NB4 (cell line): ENCODE data around the gene KCTD1.

Experiments
- DNase-seq: peaks from one replicate; pipeline ENCODE4 v3.0.0; 2010; ENCODE audit warnings: low read depth
- H3K4me3 ChIP-seq: one replicate; pipeline ENCODE4 v1.5.1; 2011; ENCODE audit warnings: mild to moderate bottlenecking, low read depth, low read length, moderate library complexity
- CTCF ChIP-seq: IDR thresholded peaks from one replicate; pipeline ENCODE4 v1.5.1; 2012; ENCODE audit warnings: low read depth, low read length
- MAX ChIP-seq: IDR thresholded peaks from 2 replicates; pipeline ENCODE4 v1.6.1; 2011; ENCODE audit warnings: low read depth, low read length
- MYC ChIP-seq: IDR thresholded peaks from 2 replicates; pipeline ENCODE4 v1.6.1; 2011; ENCODE audit warnings: low read depth, low read length
- POLR2A ChIP-seq: IDR thresholded peaks from 2 replicates; pipeline ENCODE4 v1.6.1; 2011; ENCODE audit warnings: mild to moderate bottlenecking; ENCODE audit not compliant: insufficient read length; ENCODE audit errors: extremely low read depth

The KCTD1 gene

GRCh38 chr18:26563024-26563423 is 14.7 kb upstream of the KCTD1 start:
- TF ChIP-seq MYC (no peak), CTCF (no peak)
- H3K4me3 ChIP-seq, result no peak overlapping the region

GRCh38 chr18:26562568-26562967 is 14.2 kb upstream of the KCTD1 start:
- no peak for TF ChIP-seq MAX
- TF ChIP-seq POLR2A, result no peak
- TF ChIP-seq CTCF, result no peak
- no peak for TF ChIP-seq MYC
- no peak overlapping the region for H3K4me3 ChIP-seq
- no peak for DNase-seq

More at GRCh38 chr18:26563024-26563423, 14.7 kb upstream of the KCTD1 start:
- DNase-seq, result no peak

- TF ChIP-seq CTCF, result no peak
- no peak for TF ChIP-seq MYC
- no peak for TF ChIP-seq POLR2A
- no peak for TF ChIP-seq MAX
- no peak overlapping the region for H3K4me3 ChIP-seq
- DNase-seq, result no peak
Observed at GRCh38 chr18:26561769-26562168, 13.4 kb upstream of the KCTD1 start.

GRCh38 chr18:26556573-26556972 is 8.2 kb upstream of the KCTD1 start:
- no peak overlapping the region for H3K4me3 ChIP-seq
- TF ChIP-seq CTCF (no peak), POLR2A (no peak), MAX (no peak), MYC (no peak)
- DNase-seq, result no peak

GRCh38 chr18:26555804-26556553 is 7.6 kb upstream of the KCTD1 start:
- no peak for TF ChIP-seq POLR2A
- TF ChIP-seq MYC, result no peak
- TF ChIP-seq CTCF, result no peak
- TF ChIP-seq MAX, result no peak
- no peak for DNase-seq

More at GRCh38 chr18:26555804-26556553, 7.6 kb upstream of the KCTD1 start:
- H3K4me3 ChIP-seq, result no peak overlapping the region
